ENCODE measurements around the gene GRIN3B. TPM values are rescaled to one million over a fixed set of nuclear protein-coding genes. Genes with fewer than 3 reads are reported as not detected.

GRIN3B gene
- total RNA-seq, 1 donor from 2014 or later = not detected

DNA sequence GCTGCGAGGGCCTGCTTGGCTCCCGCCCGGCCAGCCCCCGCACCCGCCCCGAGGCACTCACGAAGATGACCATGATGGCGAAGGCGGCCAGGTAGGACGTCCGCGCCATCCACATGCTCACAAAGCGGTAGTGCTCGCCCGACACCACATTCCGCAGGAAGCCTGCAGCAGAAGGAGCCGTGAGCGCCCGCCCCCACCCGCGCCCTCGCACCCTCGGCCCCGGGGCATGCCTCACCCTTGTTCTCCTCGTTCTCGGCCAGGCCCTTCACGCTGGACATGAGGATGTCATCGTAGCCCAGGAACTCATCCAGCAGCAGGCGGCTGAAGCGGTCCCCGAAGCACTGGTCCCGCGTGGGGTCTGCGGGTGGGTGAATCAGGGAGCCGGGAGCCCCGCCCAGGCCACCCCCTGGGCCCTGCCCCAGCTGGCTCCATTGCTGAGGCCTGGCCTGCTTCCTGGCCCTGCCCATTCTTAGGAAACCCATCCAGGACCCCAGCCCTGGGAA, 11.7 kb downstream of the GRIN3B start:
- no peaks in the 10 kb centered on the region for H3K27me3 ChIP-seq
- no peaks in the 10 kb centered on the region for H3K9me3 ChIP-seq
- intact Hi-C loops (cut with DNase I) = no loop called here
- no peak overlapping the region for H3K4me3 ChIP-seq
- peaks cover 40% of the 10 kb centered on the region for H3K4me1 ChIP-seq
- DNase-seq (ENCODE audit: extremely low spot score in 2 of 2) = no peak
- no peak for TF ChIP-seq POLR2A (IDR thresholded peaks at IDR 0.05)
- TF ChIP-seq, protein P1, sequence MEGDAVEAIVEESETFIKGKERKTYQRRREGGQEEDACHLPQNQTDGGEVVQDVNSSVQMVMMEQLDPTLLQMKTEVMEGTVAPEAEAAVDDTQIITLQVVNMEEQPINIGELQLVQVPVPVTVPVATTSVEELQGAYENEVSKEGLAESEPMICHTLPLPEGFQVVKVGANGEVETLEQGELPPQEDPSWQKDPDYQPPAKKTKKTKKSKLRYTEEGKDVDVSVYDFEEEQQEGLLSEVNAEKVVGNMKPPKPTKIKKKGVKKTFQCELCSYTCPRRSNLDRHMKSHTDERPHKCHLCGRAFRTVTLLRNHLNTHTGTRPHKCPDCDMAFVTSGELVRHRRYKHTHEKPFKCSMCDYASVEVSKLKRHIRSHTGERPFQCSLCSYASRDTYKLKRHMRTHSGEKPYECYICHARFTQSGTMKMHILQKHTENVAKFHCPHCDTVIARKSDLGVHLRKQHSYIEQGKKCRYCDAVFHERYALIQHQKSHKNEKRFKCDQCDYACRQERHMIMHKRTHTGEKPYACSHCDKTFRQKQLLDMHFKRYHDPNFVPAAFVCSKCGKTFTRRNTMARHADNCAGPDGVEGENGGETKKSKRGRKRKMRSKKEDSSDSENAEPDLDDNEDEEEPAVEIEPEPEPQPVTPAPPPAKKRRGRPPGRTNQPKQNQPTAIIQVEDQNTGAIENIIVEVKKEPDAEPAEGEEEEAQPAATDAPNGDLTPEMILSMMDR (IDR thresholded peaks at IDR 0.05) = no peak
- TF ChIP-seq POLR2AphosphoS5 (IDR thresholded peaks at IDR 0.05; ENCODE audit: insufficient read depth in 1 of 2, low read depth in 1 of 2) = no peak
- H3K36me3 ChIP-seq = peaks cover 0 to 31% of the 10 kb centered on the region in 2 donors
- H3K27ac ChIP-seq = no peak overlapping the region

DNA sequence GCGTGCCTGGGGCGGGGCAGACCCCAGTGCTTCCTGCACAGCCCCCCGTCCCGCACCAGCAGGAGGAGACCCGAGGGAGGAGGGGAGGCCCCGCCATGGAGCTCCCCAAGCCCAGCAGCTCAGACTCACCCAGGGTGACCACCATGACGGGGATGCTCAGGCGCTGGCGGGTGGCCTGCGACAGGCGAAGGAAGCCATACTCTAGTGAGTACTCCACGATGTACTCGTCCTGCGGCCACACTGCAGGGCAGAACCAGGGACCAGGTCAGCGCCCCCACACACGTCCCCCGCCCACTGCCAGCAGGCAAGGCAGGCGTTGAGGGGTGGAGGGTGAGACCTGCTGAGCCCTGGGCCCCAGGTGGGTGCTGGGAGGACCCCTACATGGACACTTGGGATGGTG, 12.1 kb downstream of the GRIN3B start:
- intact Hi-C loops (cut with DNase I) = no loop called here
- H3K27ac ChIP-seq = no peak overlapping the region
- H3K36me3 ChIP-seq = peaks cover 0 to 31% of the 10 kb centered on the region in 2 donors
- no peak overlapping the region for H3K4me3 ChIP-seq
- peaks cover 45% of the 10 kb centered on the region for H3K4me1 ChIP-seq
- H3K27me3 ChIP-seq = no peaks in the 10 kb centered on the region
- H3K9me3 ChIP-seq = no peaks in the 10 kb centered on the region
- no peak for DNase-seq (ENCODE audit: extremely low spot score in 2 of 2)
- TF ChIP-seq, protein P1 (IDR thresholded peaks at IDR 0.05) = no peak
- no peak for TF ChIP-seq POLR2AphosphoS5 (IDR thresholded peaks at IDR 0.05; ENCODE audit: insufficient read depth in 1 of 2, low read depth in 1 of 2)
- no peak for TF ChIP-seq POLR2A (IDR thresholded peaks at IDR 0.05)

DNA sequence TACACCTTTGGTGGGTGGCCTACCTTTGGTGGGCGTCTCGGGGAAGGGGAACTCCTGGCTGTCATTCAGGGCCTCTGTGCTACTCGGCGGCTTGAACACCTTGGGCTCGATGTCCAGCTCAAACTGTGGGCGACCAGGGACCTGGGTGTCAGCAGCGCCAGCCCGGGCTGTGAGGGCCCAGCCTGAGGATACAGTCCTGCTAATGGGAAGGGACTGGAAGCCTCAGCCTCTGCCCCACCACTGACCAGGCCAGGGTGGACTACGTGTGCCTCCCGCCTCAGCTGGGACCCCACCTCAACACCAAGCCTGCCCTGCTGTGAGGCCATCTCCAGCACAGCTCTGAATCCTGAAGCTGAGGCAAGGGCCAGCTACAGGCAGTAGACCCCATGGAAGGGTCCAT, 13.0 kb downstream of the GRIN3B start:
- Histone ChIP-seq H3K27ac (no peak overlapping the region), H3K36me3 (peaks cover 0 to 31% of the 10 kb centered on the region in 2 donors), H3K4me1 (peaks cover 54% of the 10 kb centered on the region), H3K4me3 (no peak overlapping the region), H3K9me3 (no peaks in the 10 kb centered on the region), H3K27me3 (no peaks in the 10 kb centered on the region)
- TF ChIP-seq POLR2A (IDR thresholded peaks at IDR 0.05) (no peak), POLR2AphosphoS5 (IDR thresholded peaks at IDR 0.05; ENCODE audit: insufficient read depth in 1 of 2, low read depth in 1 of 2) (no peak)
- TF ChIP-seq, protein P1 (IDR thresholded peaks at IDR 0.05) = no peak
- DNase-seq (ENCODE audit: extremely low spot score in 2 of 2) = no peak
- intact Hi-C loops (cut with DNase I) = no loop called here

DNA sequence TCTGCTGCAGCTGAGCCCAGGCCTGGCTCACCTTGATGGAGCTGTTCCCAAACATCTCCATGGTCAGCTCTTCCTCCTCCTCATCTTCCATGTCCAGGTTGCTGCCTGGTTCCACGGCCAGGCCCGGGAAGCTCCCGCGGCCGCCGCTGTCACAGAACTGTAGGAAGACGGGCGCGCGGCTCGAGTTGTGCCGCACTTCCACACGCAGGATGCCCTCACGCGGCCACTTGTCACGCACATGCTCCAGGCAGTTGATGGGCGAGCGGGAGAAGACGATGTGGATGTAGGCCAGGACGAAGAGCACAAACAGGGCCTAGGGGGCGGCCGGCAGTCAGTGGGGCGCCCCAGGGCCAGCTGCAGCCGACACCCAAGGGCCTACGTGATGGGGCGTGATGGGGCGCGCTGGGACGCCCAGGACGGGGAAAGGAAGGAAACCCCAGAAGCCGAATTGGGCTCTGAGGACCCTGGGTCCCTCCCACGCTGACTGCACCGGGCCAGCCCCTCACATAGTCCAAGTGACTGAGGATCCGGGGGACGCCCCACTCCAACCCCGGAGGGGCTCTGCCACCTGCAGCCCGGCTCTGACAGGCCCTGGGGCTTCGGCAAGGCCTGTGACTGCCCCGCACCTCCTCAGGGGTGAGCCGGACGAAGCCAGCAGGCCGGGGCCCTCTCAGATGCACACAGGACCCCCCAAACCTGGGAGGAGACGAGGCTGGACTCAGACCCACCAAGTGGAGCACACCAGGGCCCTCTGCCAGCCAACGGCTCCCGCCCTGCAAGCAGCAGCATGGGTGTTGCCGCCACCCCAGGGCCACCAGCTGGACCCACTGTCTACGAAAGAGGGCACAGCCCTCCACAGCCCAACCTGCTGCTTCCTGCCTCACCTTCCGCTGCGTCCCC, 14.2 kb downstream of the GRIN3B start:
- DNase-seq (ENCODE audit: extremely low spot score in 2 of 2) = no peak
- H3K4me3 ChIP-seq = no peak overlapping the region
- no peak overlapping the region for H3K27ac ChIP-seq
- TF ChIP-seq POLR2A (IDR thresholded peaks at IDR 0.05) (no peak), POLR2AphosphoS5 (IDR thresholded peaks at IDR 0.05; ENCODE audit: insufficient read depth in 1 of 2, low read depth in 1 of 2) (no peak)
- TF ChIP-seq, protein P1 (IDR thresholded peaks at IDR 0.05) = no peak
- no peaks in the 10 kb centered on the region for H3K9me3 ChIP-seq
- intact Hi-C loops (cut with DNase I) = no loop called here
- peaks cover 0 to 31% of the 10 kb centered on the region in 2 donors for H3K36me3 ChIP-seq
- no peaks in the 10 kb centered on the region for H3K27me3 ChIP-seq
- peaks cover 66% of the 10 kb centered on the region for H3K4me1 ChIP-seq

Measured in vagina (tissue), 2 donors.